A549 (cell line): ENCODE results near the gene AFF2. TPM values are rescaled to one million over a fixed set of nuclear protein-coding genes. Genes with fewer than 3 reads are reported as not detected.

ENCODE experiments used
- ATAC-seq, 2 experiments: fragments of 200-7000 bp in 1 of 2; fragments of >200 bp in 1 of 2; cut with Nextera tagmentation in 1 of 2; cut with Tn5 transposase in 1 of 2; 3 replicates each; pipeline versions ENCODE4 v1.8.0 to v1.9.1; 2018 to 2020; ENCODE audit warnings: mild to moderate bottlenecking in 1 of 2, moderate library complexity in 1 of 2
- CTCF ChIA-PET: fragments of 300-600 bp; sonication (Branson Sonifier 250); formaldehyde crosslinking; extraction: SDS; loops from one replicate; lab custom pipeline; 2021; ENCODE audit warnings: antibody characterized with exemption, inconsistent platforms; lab: Yijun Ruan, JAX
- POLR2A ChIA-PET: fragments of 350-600 bp; formaldehyde crosslinking; extraction: SDS; loops from one replicate; lab custom pipeline; 2021; ENCODE audit warnings: antibody characterized with exemption, inconsistent platforms; lab: Yijun Ruan, JAX
- DNase-seq, 2 experiments: peaks; one replicate each; pipeline versions ENCODE4 v3.0.0 to v3.0.0-alpha.2; 2011 to 2016; ENCODE audit warnings: low read depth in 1 of 2, low spot score in 1 of 2
- FAIRE-seq: peaks from 2 replicates; lab custom pipeline; 2011; peaks lifted over from hg19 to GRCh38; lab: Jason Lieb, UNC
- H3K27ac ChIP-seq, 2 experiments: fragments of >200 bp; sonication (Bioruptor Twin); formaldehyde crosslinking; 3 replicates each; pipeline ENCODE4 v1.5.1; 2016 to 2017
- H3K4me1 ChIP-seq: fragments of >200 bp; sonication (Bioruptor Twin); formaldehyde crosslinking; 3 replicates; pipeline ENCODE4 v1.6.1; 2016
- H3K4me2 ChIP-seq: fragments of >200 bp; sonication (Bioruptor Twin); formaldehyde crosslinking; 3 replicates; pipeline ENCODE4 v1.6.1; 2016
- H3K4me3 ChIP-seq: fragments of >200 bp; sonication (Bioruptor Twin); formaldehyde crosslinking; 3 replicates; pipeline ENCODE4 v1.5.1; 2016
- H3K9me3 ChIP-seq: fragments of >200 bp; sonication (Bioruptor Twin); formaldehyde crosslinking; 3 replicates; pipeline ENCODE4 v1.6.1; 2016
- CEBPB ChIP-seq, 2 experiments: fragments of >200 bp in 1 of 2; sonication (Bioruptor Twin) in 1 of 2; formaldehyde crosslinking in 1 of 2; IDR thresholded peaks; 2 replicates each; pipeline ENCODE4 v1.6.1; 2012 to 2016
- CHD4 ChIP-seq: fragments of 200-600 bp; sonication (generic); IDR thresholded peaks from 2 replicates; pipeline ENCODE4 v1.6.1; 2016; ENCODE audit warnings: antibody characterized with exemption, mild to moderate bottlenecking, borderline replicate concordance
- ESRRA ChIP-seq: fragments of 150-350 bp; IDR thresholded peaks from 2 replicates; pipeline ENCODE4 v1.6.1; 2014; ENCODE audit warnings: mild to moderate bottlenecking, low read length, borderline replicate concordance
- FOXS1 ChIP-seq: fragments of 250-450 bp; sonication (Bioruptor Pico); IDR thresholded peaks from 2 replicates; pipeline ENCODE4 v1.5.0; 2020; ENCODE audit warnings: mild to moderate bottlenecking, moderate library complexity
- HEYL ChIP-seq: fragments of 250-450 bp; sonication (Bioruptor Pico); IDR thresholded peaks from 2 replicates; pipeline ENCODE4 v1.8.0; 2021; ENCODE audit warnings: mild to moderate bottlenecking, moderate library complexity
- HMGXB4 ChIP-seq: fragments of 250-450 bp; sonication (Bioruptor Pico); IDR thresholded peaks from 2 replicates; pipeline ENCODE4 v1.5.0; 2021; ENCODE audit warnings: mild to moderate bottlenecking, moderate library complexity, borderline replicate concordance
- HOXA7 ChIP-seq: fragments of 250-450 bp; sonication (Bioruptor Pico); IDR thresholded peaks from 2 replicates; pipeline ENCODE4 v1.5.0; 2020; ENCODE audit warnings: mild to moderate bottlenecking, moderate library complexity
- JUNB ChIP-seq: fragments of >200 bp; sonication (Bioruptor Twin); formaldehyde crosslinking; IDR thresholded peaks from 2 replicates; pipeline ENCODE4 v1.6.1; 2016
- KDM5A ChIP-seq: fragments of 200-600 bp; sonication (generic); IDR thresholded peaks from 2 replicates; pipeline ENCODE4 v1.6.1; 2016; ENCODE audit warnings: antibody characterized with exemption, mild to moderate bottlenecking
- MAFK ChIP-seq: fragments of 450-650 bp; IDR thresholded peaks from 2 replicates; pipeline ENCODE4 v1.6.1; 2014; ENCODE audit not compliant: partially characterized antibody
- MAX ChIP-seq: IDR thresholded peaks from 2 replicates; pipeline ENCODE4 v1.6.1; 2012
- MAZ ChIP-seq: fragments of 150-350 bp; IDR thresholded peaks from 2 replicates; pipeline ENCODE4 v1.6.1; 2014; ENCODE audit warnings: antibody characterized with exemption, low read depth, low read length, borderline replicate concordance
- NR3C1 ChIP-seq: fragments of >200 bp; sonication (Bioruptor Twin); formaldehyde crosslinking; IDR thresholded peaks from 3 replicates; pipeline ENCODE4 v1.6.1; 2017
- PHF8 ChIP-seq: fragments of 200-600 bp; sonication (generic); IDR thresholded peaks from 2 replicates; pipeline ENCODE4 v1.6.1; 2016; ENCODE audit warnings: low read depth, mild to moderate bottlenecking, antibody characterized with exemption, moderate library complexity, borderline replicate concordance
- POLR2A ChIP-seq: IDR thresholded peaks from 2 replicates; pipeline ENCODE4 v1.6.1; 2012; ENCODE audit warnings: mild to moderate bottlenecking, low read length
- RAD21 ChIP-seq, 2 experiments: fragments of >200 bp in 1 of 2; sonication (Bioruptor Twin) in 1 of 2; formaldehyde crosslinking in 1 of 2; IDR thresholded peaks in 1 of 2; conservative IDR thresholded peaks in 1 of 2; 2 replicates in 1 of 2; 3 replicates in 1 of 2; pipeline ENCODE4 v1.6.1; 2012 to 2018; ENCODE audit warnings: inconsistent platforms in 1 of 2
- REST ChIP-seq: fragments of 200-600 bp; sonication (generic); IDR thresholded peaks from 2 replicates; pipeline ENCODE4 v1.6.1; 2016; ENCODE audit warnings: antibody characterized with exemption, mild to moderate bottlenecking, moderate library complexity
- RNF2 ChIP-seq: fragments of 200-600 bp; sonication (generic); IDR thresholded peaks from 2 replicates; pipeline ENCODE4 v1.6.1; 2016; ENCODE audit warnings: low read depth, mild to moderate bottlenecking, antibody characterized with exemption, moderate library complexity, borderline replicate concordance
- SMC3 ChIP-seq: fragments of >200 bp; sonication (Bioruptor Twin); formaldehyde crosslinking; IDR thresholded peaks from 3 replicates; pipeline ENCODE4 v1.6.1; 2018; ENCODE audit warnings: inconsistent platforms
- TFCP2L1 ChIP-seq: fragments of 250-450 bp; sonication (Bioruptor Pico); IDR thresholded peaks from 2 replicates; pipeline ENCODE4 v1.5.0; 2021; ENCODE audit warnings: mild to moderate bottlenecking
- ZFP36 ChIP-seq: fragments of 450-650 bp; IDR thresholded peaks from 2 replicates; pipeline ENCODE4 v1.6.1; 2014; ENCODE audit warnings: borderline replicate concordance; ENCODE audit not compliant: partially characterized antibody
- WGBS: methylation state at CpG from one replicate; pipeline ENCODE4 v1.1.6; 2017; ENCODE audit errors: missing lambda C conversion rate; 5-methylcytosine and 5-hydroxymethylcytosine counted together
- polyA plus RNA-seq, 4 experiments: library from polyadenylated mRNA; depleted of rRNA in 3 of 4; stranded (reverse); fragments of >200 nt; fragmentation: RNase III in 1 of 4; extraction: RNeasy Plus Mini Kit Qiagen cat#74134 plus additional on column Dnase treatment in 1 of 4; gene quantifications; 2 replicates in 3 of 4; 3 replicates in 1 of 4; pipeline ENCODE4 v1.2.3, GENCODE V29; 2011 to 2017
- TF ChIP-seq, protein P1 (sequence below): IDR thresholded peaks from 2 replicates; pipeline ENCODE4 v1.6.1; 2012

The AFF2 gene
- polyA plus RNA-seq, 2 of the 4 experiments (the other 2 are of a cell fraction) = 0.04 TPM; not detected in 1

GRCh38 chrX:148784137-148784536 lies 283.7 kb downstream of the AFF2 start:
- ATAC-seq = no peak
- Histone ChIP-seq H3K27ac (no peak overlapping the region), H3K4me1 (no peaks in the 10 kb centered on the region), H3K4me3 (no peak overlapping the region), H3K9me3 (no peaks in the 10 kb centered on the region), H3K4me2 (no peak overlapping the region)
- POLR2A ChIA-PET = no interaction called here
- no peak for DNase-seq
- FAIRE-seq = no peak
- no peak for TF ChIP-seq MAFK
- TF ChIP-seq POLR2A = no peak
- TF ChIP-seq MAX = no peak
- no peak for TF ChIP-seq CEBPB (IDR thresholded peaks at IDR 0.05)
- TF ChIP-seq JUNB = no peak
- no peak for TF ChIP-seq NR3C1
- no peak for TF ChIP-seq RAD21 (conservative IDR thresholded peaks at IDR 0.05 in 1 of 2, IDR thresholded peaks at IDR 0.05 in 1 of 2)
- TF ChIP-seq CHD4 = no peak
- no peak for TF ChIP-seq FOXS1 (CRISPR knock-in tag)
- TF ChIP-seq REST = no peak
- TF ChIP-seq PHF8 = no peak
- no peak for TF ChIP-seq ESRRA
- no peak for TF ChIP-seq KDM5A
- no peak for TF ChIP-seq SMC3
- TF ChIP-seq HOXA7 (CRISPR knock-in tag) = no peak
- TF ChIP-seq, protein P1, sequence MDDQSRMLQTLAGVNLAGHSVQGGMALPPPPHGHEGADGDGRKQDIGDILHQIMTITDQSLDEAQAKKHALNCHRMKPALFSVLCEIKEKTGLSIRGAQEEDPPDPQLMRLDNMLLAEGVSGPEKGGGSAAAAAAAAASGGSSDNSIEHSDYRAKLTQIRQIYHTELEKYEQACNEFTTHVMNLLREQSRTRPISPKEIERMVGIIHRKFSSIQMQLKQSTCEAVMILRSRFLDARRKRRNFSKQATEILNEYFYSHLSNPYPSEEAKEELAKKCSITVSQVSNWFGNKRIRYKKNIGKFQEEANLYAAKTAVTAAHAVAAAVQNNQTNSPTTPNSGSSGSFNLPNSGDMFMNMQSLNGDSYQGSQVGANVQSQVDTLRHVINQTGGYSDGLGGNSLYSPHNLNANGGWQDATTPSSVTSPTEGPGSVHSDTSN = no peak
- no peak for TF ChIP-seq TFCP2L1 (CRISPR knock-in tag)
- no peak for TF ChIP-seq ZFP36
- 5% methylated on average over 2 of the region's 2 CpGs for WGBS
- CTCF ChIA-PET = no interaction called here

- ATAC-seq (no peak), FAIRE-seq (no peak), DNase-seq (no peak)
- CTCF ChIA-PET = no interaction called here
- WGBS = 25% methylated on average over 9 of the region's 9 CpGs
- POLR2A ChIA-PET = interaction anchor here (0.5 kb wide), 1 partner anchor 12 kb away, joined by 10 read pairs; no protein-coding TSS in a partner anchor
- Histone ChIP-seq H3K27ac (no peak overlapping the region), H3K4me1 (no peaks in the 10 kb centered on the region), H3K9me3 (no peaks in the 10 kb centered on the region), H3K4me2 (no peak overlapping the region), H3K4me3 (no peak overlapping the region)
- no peak for TF ChIP-seq MAX
- no peak for TF ChIP-seq HMGXB4 (CRISPR knock-in tag)
- no peak for TF ChIP-seq ESRRA
- no peak for TF ChIP-seq MAZ
- TF ChIP-seq HEYL (CRISPR knock-in tag) = no peak
- TF ChIP-seq POLR2A = no peak
- no peak for TF ChIP-seq RNF2
Observed at GRCh38 chrX:148784856-148785255, 284.4 kb downstream of the AFF2 start.
